Breast epithelium (tissue), 3 donors: ENCODE measurements around the gene VPS26A.

Experiments
- CTCF ChIP-seq, 3 donors: fragments of 450-650 bp; IDR thresholded peaks; one replicate each; pipeline ENCODE4 v1.5.1; 2016 to 2017; ENCODE audit warnings: antibody characterized with exemption in 3 of 3, mild to moderate bottlenecking in 3 of 3, moderate library complexity in 3 of 3
- POLR2A ChIP-seq: fragments of 450-650 bp; IDR thresholded peaks from one replicate; pipeline ENCODE4 v1.6.1; 2016; ENCODE audit warnings: antibody characterized with exemption, mild to moderate bottlenecking, moderate library complexity
- POLR2AphosphoS5 ChIP-seq, 3 donors: sonication (generic); formaldehyde crosslinking; IDR thresholded peaks; one replicate each; pipeline ENCODE4 v1.6.1; 2017; ENCODE audit warnings: antibody characterized with exemption in 3 of 3

DNA sequence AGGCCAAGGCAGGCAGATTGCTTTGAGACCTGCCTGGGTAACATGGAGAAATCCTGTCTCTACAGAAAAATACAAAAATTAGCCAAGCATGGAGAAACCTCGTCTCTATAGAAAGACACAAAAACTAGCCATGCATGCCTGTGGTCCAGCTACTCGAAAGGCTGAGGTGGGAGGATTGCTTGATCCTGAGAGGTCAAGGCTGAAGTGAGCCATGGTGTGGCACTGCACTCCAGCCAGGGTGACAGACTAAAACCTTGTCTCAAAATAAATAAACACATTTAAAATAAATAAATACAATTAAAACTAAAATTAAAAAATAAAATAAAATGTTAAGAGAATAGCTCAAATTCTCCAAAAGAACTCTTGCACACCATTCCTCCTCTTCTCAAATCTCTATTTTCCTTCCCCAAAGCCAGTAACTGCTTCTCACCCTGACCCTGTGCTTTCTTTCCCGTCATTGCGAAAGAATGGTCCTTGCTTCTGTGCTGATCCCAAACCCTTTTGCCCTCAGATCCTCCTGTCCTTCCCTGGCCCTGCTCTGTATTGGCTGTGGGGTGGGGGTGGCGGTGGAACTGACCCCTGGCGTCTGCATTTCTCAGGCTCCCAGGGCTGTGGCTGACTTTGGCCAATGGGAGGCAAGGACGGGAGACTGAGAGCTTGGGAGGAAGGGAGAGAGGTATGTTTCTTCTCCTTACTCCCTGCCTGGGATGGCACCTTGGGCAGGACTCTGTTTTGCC is 23.7 kb upstream of the VPS26A start:
- TF ChIP-seq POLR2A (no peak), CTCF (IDR thresholded peaks at IDR 0.05) (no peak), POLR2AphosphoS5 (IDR thresholded peaks at IDR 0.05) (no peak)
